Right kidney (tissue), 1 donor: ENCODE data around the gene HAAO.

ENCODE experiments used
- DNase-seq: peaks from one replicate; pipeline ENCODE4 v3.0.0-alpha.2; 2016

HAAO gene

DNA sequence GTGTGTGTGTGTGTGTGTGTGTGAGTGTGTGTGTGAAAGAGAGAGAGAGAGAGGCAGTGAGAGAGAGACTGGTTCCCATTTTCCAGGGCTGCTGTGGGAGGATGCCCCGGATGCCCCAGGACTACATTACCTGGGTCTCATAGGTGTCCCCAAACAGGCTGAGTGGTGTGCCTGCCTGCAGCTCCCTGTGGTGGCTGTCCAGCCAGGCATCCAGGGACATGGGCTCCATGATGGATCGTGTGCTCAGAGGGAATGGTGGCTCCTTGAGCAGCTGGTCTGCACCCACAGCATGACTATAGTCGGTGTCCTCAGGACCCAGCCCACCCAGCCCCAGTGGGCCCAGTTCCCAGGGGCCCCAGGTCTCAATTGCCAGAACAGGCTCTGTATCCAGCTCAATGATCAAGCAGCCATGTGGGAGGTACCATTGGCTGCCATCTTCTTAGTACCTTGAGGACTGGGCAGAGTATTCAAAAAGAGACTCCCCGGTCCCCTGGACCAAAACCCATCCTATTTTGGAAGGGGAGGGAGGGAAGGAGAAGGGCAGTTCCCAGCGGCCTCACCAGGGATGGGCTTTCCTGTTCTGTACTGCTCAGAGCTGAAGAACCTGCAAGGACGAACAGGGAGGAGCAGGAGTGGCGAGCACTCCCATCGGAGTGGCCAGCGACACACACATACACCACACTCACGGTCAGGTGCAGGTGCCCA, 22.6 kb downstream of the HAAO start:
- no peak for DNase-seq

DNA sequence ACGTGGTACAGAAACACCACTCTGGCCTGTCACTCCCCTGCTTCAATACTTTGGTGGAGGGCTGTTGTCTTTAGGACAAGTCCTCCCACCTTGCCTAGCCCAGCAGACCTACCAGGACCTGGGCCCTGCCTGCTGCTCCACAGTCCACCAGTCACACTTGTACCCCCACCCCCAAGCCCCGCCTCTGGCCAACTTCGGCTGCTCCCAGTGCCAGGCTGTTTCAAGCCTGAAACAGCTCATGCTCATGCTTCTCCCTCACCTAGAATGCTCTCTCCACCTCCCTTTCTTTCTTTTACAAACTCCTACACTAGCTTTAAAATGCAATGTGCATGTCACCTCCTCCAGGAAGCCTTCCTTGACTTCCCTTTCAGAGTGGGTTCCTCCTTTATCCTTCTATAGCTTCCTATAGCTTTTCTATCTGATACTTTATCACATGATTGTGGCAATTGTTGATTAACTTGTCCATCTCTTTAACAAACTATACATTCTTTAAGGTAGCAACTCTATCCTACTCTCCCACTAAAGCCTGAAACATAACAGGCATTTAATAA, 23.6 kb downstream of the HAAO start:
- DNase-seq = no peak

DNA sequence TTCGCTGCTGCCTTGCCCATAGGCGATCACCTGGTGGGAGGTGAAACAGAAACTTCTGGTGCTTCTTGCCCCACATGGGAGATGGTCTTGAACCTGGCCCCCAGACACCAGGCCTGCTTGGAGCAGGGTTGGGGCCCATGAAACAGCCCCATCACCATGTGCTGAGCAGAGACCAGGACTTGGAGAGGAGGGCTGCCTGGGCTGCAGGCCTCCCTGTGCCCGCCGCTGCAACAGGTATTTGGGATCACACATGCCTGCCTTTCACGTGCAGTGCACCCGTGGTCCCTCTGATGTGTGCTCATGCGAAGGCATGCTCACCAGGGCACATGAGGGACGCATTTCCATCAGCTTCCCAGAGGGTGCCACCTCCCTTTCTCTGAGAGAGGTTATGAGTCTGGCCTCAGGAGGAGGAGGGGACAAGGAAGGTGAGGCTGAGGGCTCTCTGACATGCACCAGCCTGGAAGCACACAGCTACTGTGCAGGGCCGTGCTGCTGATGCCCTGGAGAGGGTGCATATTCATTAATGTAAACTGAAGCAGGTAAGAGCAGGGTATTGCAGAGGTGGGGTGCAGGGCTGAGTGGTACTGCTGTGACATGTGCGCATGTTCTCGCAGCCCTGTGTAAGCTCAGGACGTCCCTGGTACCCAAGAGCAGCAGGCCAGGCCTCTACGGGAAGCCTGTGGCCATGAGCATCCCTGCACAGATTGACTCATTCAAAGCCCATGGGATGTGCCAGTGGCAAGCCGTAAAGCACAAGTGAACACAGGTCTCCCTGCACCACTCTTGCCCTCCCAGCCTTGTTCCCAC, 24.3 kb downstream of the HAAO start:
- DNase-seq = no peak

DNA sequence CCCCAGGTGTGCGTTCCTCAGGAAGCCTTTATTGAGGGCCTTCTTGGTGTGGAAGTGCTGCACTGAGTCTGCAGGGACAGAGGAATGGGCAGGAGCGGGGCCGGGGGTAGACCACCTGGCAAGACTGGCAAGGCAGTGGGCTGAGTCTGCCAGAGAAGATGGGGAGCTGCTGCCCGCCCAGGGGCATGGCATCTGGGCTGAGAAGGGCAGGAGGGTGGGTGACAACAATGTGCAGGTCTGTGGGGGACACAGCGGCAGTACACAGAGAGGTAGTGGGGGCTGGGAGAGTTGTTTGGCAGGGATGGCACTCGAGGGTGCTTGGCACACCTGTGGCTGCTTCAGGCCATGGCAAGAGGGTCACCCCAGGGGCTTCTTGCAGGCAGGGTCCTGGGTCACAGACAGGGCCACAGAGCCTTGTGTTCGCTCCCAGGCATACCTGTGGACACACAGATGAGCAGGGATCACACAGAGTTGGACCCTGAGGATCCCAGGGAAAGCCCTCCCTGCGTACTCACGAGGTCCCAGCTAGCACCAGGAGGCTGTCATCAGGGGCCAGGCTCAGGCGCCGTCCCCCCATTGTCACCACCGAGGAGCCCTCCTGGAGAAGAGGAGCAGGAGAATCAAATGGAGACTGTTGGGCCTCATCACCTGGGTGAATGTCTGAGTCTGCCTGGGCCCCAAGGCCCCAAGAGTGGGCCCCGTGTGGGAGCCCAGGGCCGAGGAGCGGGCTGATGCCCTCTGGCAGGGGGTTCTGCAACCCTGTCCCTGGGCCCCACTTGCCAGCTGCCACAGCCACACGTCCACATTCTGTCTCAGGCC, 25.1 kb downstream of the HAAO start:
- no peak for DNase-seq

DNA sequence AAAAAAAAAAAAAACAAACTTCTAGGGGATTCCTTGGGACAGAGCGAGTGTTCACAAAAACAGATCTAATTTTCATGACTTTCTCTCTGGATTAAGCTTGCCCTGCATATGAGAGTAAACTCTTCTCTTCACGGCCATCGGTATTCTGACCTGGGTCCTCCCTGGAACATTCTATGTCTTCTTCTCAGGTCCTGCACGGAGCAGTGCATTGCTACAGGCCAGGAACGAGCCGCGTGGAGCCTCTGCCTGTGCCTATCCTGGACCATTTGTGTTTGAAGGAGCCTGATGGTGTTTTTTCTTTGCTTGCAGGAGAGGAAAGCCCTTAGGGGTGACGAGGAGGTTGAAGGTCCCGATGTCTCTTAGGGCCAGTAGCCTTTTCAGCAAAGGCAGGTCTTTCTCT, 26.7 kb downstream of the HAAO start:
- no peak for DNase-seq

DNA sequence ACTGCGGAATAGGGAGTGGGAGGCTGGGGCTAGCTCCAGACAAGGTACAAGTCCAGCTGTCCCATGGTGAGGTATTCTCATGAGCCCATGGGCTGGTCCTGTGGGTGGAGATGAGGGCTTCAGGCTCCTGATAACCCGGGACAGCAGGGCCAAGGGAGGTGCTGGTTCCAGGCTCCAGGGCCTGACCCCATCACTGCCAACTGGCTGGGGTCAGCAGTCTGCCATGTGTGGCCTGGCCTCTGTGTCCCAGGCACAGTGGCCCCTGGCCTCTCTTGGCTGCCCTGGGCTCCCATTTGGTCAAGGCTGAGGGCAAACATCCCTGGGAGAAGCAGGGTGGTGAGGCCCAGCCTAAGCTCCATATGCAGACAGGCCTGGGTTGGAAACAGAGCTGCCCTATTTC, 27.5 kb downstream of the HAAO start:
- no peak for DNase-seq

DNA sequence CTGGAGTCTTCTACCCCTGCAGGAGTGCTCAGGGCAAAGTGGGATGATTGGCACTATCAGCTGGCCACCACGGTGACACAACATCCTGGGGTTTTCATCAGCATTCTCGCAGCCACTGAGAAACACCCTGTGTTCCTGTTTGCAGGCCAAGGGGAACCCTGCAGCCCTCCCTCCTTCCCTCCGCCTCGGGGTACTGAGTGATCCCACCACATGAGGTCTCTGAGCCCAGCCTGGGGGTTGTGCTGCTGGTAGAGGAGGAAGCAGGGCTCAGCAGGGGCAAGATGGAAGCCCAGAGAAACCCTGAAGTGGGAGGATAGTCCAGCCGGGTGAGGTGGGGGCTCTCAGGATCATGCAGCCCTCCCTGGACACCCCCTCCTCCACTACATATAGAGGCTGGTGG, 28.3 kb downstream of the HAAO start, which contains the start of gene OXER1:
OXER1 (minus strand) TSS at position 40 of the 400 bp plus-strand sequence. CDS start 73 bp downstream, outside the sequence.
- DNase-seq = no peak

DNA sequence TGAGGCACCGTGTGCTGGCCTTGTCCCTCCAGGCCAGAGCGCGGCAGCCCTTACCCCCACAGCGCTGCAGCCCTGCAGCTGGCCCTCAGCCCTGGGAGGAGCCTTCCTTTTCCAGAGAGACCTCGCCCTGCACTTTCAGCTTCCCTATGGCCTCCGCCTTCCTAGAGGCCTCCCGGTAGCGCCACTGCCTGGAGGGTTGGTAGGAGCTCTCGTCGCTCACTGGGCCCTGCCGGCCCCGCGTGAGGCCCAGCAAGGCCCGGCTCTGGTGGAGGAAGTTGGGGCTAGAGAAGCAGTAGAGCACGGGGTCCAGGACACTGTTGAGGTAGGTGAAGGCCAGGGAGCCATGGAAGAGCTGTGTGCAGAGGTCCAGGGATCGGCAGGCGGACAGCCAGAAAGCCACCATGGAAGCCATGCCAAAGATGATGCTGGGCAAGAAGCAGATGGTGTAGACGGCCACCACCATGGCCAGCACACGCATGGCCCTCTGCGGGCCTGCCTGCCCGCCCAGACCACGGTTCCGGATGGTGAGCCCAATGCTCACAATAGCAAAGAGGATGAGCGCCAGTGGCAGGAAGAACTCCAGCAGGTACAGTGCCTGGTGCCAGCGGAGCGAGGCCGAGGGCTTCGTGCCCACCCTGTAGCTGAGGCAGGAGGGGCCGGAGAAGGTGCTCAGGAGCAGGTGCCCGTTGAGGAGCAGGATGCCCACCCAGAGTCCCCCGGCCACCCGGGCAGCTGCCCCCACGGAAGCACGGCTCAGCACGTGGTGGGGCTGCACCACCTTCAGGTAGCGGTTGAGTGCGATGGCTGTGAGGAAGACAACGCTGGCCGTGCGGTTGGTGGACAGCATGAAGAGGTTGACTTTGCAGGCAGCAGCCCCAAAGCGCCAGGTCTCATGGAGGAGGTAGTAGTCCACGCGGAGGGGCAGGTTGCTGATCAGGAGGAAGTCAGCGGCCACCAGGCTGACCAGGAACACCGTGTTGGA, 29.3 kb downstream of the HAAO start:
- DNase-seq = no peak

DNA sequence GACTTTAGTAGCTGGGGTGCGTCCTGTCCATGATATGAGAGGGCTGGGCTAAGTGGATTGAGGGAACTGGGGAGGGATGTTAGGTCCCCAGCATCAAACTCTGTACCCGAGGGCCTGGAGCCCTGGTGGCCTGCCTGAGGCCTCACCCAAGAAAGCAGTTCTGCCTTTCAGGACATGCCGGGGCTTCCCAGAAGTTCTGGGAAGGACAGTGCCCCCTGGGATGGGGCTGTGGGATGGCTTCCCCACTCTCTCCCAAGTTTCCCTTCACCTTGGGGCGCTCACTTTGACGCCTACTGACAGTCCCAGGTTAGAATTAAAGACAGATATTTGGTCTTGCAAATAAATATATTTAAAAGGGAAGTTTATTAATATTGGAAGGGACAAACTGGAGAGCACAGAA, 30.2 kb downstream of the HAAO start:
- no peak for DNase-seq

DNA sequence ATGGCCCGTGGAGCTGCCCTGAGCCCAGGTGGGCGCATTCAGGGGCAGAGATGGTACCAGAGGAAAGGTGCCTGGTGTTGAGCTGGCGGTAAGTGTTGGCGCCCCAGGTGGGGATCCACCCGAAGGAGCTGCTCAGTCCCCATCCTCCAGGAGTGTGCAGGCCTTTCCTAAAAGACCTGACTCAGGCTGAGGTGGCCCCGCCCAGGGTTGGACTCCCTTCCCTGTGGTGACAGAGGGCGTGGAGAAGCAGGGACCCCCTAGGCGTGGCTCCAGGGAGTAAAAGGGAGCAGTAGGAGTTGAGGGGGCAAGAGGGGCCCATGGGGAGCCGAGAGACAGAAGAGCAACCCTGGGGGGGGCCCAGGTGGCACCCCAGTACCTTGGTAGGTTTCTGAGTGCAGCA, 30.8 kb downstream of the HAAO start:
- DNase-seq = no peak

DNA sequence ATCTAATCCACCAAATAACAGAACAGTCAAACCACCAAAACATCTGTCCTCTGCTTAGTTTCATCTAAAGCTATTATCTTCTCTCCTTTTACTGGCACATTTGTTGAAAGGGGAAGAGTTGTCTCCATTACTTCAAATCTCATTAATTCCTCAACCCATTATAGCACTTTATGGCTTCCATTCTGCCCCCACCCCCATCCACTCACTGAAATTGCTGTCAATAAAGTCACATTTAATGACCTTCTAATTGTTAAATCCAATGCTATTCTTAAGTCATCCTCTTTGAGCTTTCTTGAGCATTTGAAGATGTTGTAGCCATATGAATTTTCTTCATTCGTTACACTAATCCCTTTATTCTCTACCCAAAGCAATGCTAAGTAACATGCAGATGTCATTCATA, 33.6 kb downstream of the HAAO start:
- no peak for DNase-seq

DNA sequence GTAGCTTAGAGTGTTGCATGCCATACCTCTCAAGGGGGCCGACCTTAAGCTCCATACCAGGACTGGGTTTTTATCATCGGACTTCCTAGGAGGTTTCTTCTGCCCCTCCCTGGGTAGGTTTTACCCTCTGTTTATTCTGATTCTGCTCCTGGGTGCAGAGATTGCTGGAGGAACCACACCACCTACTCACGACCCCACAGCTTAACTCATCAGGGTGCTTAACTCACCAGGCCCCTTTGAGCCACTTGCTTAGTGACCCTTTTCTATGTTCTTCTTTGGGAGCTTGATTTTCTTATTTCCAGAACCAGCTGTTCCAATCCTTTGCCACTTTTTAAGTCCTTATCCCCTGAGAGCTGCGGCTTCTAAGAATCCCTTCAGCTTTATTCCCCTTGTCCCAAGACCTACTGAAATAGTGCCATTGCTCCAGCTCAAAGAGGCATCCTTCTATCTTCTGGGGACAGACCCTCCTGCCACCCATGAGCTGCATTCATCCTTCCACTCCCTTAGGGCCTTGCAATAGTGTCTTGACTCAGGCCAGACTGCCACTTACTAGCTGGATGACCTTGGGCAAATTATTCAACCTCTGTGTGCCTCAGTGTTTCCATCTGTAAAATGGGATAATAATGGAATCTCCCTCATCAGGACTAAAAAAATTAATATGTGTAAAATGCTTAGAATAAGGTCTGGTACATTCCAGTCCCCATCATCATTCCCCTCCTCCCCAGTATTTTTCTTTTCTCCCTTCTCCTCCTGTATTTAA, 34.2 kb downstream of the HAAO start:
- no peak for DNase-seq

DNA sequence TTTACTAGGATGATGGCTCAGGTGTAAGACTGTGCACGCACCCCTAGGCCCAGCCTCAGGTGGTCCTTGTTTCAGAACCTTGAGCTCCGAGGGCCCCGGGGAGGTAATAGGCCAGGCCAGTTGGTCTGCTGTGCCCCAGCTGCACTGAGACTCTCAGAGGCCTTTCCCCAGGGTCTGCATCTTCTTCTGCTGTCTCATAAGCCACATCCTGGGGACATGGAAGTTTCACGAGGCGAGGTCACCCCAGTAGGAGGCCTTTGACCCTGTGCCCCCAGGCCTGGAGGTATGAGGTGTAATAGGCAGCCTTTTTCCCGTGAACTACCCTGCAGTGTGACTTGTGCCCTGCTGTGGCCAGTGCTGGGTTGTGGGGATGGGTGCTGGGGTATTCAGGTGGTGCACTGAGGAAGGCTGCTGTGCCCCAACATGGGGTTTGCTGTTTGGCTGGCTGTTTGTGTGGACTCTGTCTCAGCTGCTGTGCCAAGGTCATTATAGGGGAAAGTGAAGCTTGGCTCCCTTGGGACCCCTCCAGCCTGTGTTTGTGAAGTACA, 35.3 kb downstream of the HAAO start:
- no peak for DNase-seq

DNA sequence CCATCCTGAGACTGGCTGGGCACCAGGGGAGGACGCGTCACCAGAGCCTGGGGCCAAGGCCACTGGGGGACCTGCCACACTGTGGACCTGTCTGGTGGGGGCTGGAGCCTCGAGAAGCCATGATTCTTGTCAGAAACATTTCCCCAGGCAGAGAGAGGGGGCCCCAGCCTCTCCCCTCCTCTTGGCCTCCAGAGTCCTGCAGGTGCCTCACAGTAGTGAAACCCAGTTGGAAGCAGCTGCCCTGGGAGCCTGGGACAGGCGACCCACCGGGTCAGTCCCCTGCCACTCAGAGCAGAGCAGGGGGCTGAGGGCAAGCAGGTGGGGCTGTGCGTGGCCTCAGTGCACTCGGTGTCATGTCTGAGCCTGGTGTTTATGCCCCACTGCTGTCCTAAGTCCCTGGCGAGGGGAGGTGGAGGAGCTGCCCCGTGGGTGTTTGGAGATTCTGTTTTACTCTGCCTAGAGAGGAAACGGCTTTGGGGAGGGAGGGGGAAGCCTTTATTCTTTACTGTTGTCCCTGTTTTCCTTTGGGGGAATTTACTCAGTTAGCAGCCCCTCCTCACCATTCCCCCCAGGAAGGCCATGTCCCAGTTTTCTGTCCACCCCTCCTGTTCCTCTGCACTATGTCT, 36.1 kb downstream of the HAAO start:
- DNase-seq = no peak

DNA sequence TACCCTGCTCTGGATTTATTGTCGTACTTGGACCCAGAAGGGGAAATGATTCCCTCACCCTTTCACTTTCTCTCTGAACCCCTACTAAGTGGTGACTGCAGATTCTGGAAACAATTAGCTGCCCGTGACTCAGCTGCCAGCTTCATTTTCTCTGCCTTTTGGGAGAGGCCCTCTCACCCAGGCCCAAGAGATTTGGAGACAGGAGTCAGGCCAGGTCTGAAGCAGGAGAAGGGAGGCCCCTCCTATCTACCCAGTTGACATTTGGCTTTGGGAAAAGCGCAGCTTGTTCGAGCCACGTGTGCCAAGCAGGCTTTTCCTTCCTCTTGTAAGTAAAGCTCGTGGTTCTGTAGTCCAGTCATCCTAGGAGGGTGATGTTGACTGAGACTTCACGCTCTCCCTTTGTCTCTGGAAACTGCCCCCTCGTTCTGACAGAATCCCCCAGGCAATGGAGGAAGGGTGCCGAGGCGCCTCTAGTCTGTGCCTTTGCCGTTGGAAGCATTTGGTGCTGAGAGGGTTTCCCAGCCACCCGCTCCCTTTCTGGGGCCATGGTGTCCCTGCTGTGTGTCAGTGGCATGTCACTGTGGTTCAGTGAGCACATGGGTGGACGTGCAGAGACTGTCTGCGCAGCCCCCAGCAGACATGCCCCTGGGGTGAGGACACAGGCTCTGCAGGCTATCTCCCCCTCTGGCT, 37.0 kb downstream of the HAAO start:
- DNase-seq = no peak

DNA sequence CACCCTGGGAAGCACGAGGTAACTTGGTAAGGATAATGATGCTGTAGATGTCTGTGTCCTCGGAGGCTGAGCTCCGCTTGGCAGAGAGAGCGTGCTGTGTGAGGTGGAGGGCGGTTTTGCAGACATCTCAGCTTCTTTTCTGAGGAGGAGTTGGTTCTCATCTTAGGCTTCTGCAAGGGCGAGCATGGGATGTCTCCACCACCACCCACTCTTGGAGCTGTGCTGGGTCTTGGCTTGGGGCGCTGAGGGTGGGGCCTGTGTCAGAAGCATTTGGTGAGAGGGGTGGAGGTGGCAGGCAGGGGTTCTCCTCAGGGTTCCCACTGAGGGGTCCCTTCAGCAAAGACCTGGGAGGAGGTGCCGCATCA, 37.6 kb downstream of the HAAO start:
- no peak for DNase-seq

DNA sequence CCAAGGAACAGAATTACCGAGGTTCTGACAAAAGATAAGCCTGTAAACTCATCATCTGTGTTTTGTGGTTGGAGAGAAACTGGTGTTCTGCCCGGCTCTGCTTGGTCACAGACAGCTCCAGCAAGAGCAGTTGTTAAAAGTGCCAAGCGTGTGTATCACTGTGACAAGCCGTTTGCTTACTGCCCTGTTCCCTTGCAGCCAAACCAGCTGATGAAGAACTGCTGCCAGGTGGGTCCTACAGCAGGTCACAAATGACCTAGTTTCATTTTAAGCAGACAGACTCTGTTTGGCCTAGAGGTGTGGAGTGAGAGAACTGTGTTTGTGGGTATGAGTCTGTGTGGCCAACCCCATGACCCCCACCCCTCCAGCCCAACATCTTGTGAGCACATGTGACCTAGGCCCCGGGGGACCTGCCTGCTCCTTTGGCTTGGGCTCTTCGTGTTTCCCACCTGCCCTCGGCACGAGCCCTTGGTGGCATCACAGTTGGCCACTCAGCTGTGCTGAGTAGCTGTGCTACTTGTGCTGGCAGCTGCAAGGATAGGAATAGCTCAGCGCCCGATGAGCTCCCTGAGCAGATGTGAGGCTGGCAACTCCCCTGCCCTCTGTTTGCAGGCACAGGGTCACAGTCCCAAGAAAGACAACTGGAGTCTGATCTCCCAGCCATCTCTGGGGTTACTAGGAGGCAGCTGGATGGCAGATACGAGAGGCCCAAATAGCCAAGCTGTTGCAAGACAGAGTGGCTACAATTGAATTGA, 38.2 kb downstream of the HAAO start:
- no peak for DNase-seq
